ENCODE data around the gene CXCL11. TPM values are rescaled to one million over a fixed set of nuclear protein-coding genes. Genes with fewer than 3 reads are reported as not detected.

Gene CXCL11
- total and polyA plus RNA-seq, 4 donors = 0.10 to 1.6 (median 0.58) TPM; not detected in 1

- no peaks in the 10 kb centered on the region for H3K36me3 ChIP-seq (ENCODE audit: control insufficient read depth in 4 of 4, insufficient read depth in 4 of 4, low read length in 4 of 4)
- no peak for DNase-seq
- no peaks in the 10 kb centered on the region for H3K4me1 ChIP-seq (ENCODE audit: control insufficient read depth in 5 of 5, insufficient read depth in 5 of 5, low read length in 5 of 5)
- no peaks in the 10 kb centered on the region for H3K9me3 ChIP-seq (ENCODE audit: control insufficient read depth in 4 of 4, insufficient read depth in 3 of 4, low read length in 3 of 4)
- H3K27ac ChIP-seq (ENCODE audit: low read depth in 1 of 2, low read length in 1 of 2) = peak overlapping the region in 1 of 2 donors; percentile 21
- H3K4me3 ChIP-seq = no peak overlapping the region
- TF ChIP-seq CTCF (IDR thresholded peaks at IDR 0.05; ENCODE audit: control extremely low read depth, extremely low read depth) = no peak
- no peak for ATAC-seq (ENCODE audit: insufficient read depth, low FRiP score)
- no peak overlapping the region for H3K9ac ChIP-seq (ENCODE audit: insufficient read depth in 1 of 2, low read length in 2 of 2)
- H3K27me3 ChIP-seq (ENCODE audit: control insufficient read depth in 3 of 3, insufficient read depth in 3 of 3, low read length in 2 of 3) = no peaks in the 10 kb centered on the region
- WGBS, 2 donors = 72 to 84% methylated on average over 4 of the region's 4 CpGs
Observed at GRCh38 chr4:76072760-76073159, 36.9 kb upstream of the CXCL11 start.

- Histone ChIP-seq H3K9me3 (ENCODE audit: control insufficient read depth in 4 of 4, insufficient read depth in 3 of 4, low read length in 3 of 4) (peaks cover 0 to 2% (median 0%) of the 10 kb centered on the region in 4 donors), H3K36me3 (ENCODE audit: control insufficient read depth in 4 of 4, insufficient read depth in 4 of 4, low read length in 4 of 4) (no peaks in the 10 kb centered on the region), H3K4me1 (ENCODE audit: control insufficient read depth in 5 of 5, insufficient read depth in 5 of 5, low read length in 5 of 5) (no peaks in the 10 kb centered on the region), H3K9ac (ENCODE audit: insufficient read depth in 1 of 2, low read length in 2 of 2) (no peak overlapping the region), H3K27ac (ENCODE audit: low read depth in 1 of 2, low read length in 1 of 2) (no peak overlapping the region), H3K27me3 (ENCODE audit: control insufficient read depth in 3 of 3, insufficient read depth in 3 of 3, low read length in 2 of 3) (no peaks in the 10 kb centered on the region), H3K4me3 (no peak overlapping the region)
- WGBS, 2 donors = 0 to 2% methylated on average over 2 of the region's 2 CpGs
- peak; percentile 37 for TF ChIP-seq CTCF (IDR thresholded peaks at IDR 0.05; ENCODE audit: control extremely low read depth, extremely low read depth)
- ATAC-seq (ENCODE audit: insufficient read depth, low FRiP score) = peak; percentile 69
- peak; percentile 74 to 85 (median 83) for DNase-seq
Observed at GRCh38 chr4:76067652-76068286, 31.9 kb upstream of the CXCL11 start.

GRCh38 chr4:76066546-76066945, 30.7 kb upstream of the CXCL11 start:
- DNase-seq (no peak), ATAC-seq (ENCODE audit: insufficient read depth, low FRiP score) (no peak)
- H3K4me3 ChIP-seq = no peak overlapping the region
- H3K36me3 ChIP-seq (ENCODE audit: control insufficient read depth in 4 of 4, insufficient read depth in 4 of 4, low read length in 4 of 4) = no peaks in the 10 kb centered on the region
- H3K27ac ChIP-seq (ENCODE audit: low read depth in 1 of 2, low read length in 1 of 2) = no peak overlapping the region
- TF ChIP-seq CTCF (IDR thresholded peaks at IDR 0.05; ENCODE audit: control extremely low read depth, extremely low read depth) = no peak
- H3K4me1 ChIP-seq (ENCODE audit: control insufficient read depth in 5 of 5, insufficient read depth in 5 of 5, low read length in 5 of 5) = no peaks in the 10 kb centered on the region
- 75 to 86% methylated on average over 3 of the region's 3 CpGs for WGBS, 2 donors
- H3K27me3 ChIP-seq (ENCODE audit: control insufficient read depth in 3 of 3, insufficient read depth in 3 of 3, low read length in 2 of 3) = no peaks in the 10 kb centered on the region
- H3K9me3 ChIP-seq (ENCODE audit: control insufficient read depth in 4 of 4, insufficient read depth in 3 of 4, low read length in 3 of 4) = peaks cover 0 to 2% (median 0%) of the 10 kb centered on the region in 4 donors
- no peak overlapping the region for H3K9ac ChIP-seq (ENCODE audit: insufficient read depth in 1 of 2, low read length in 2 of 2)

GRCh38 chr4:76061982-76062381, 26.1 kb upstream of the CXCL11 start:
- 38 to 50% methylated on average over 1 of the region's 1 CpG for WGBS, 2 donors
- H3K27me3 ChIP-seq (ENCODE audit: control insufficient read depth in 3 of 3, insufficient read depth in 3 of 3, low read length in 2 of 3) = no peaks in the 10 kb centered on the region
- no peak overlapping the region for H3K4me3 ChIP-seq
- no peaks in the 10 kb centered on the region for H3K4me1 ChIP-seq (ENCODE audit: control insufficient read depth in 5 of 5, insufficient read depth in 5 of 5, low read length in 5 of 5)
- no peaks in the 10 kb centered on the region for H3K36me3 ChIP-seq (ENCODE audit: control insufficient read depth in 4 of 4, insufficient read depth in 4 of 4, low read length in 4 of 4)
- ATAC-seq (ENCODE audit: insufficient read depth, low FRiP score) (no peak), DNase-seq (no peak)
- TF ChIP-seq CTCF (IDR thresholded peaks at IDR 0.05; ENCODE audit: control extremely low read depth, extremely low read depth) = no peak
- H3K9me3 ChIP-seq (ENCODE audit: control insufficient read depth in 4 of 4, insufficient read depth in 3 of 4, low read length in 3 of 4) = peaks cover 0 to 2% (median 0%) of the 10 kb centered on the region in 4 donors
- H3K27ac ChIP-seq (ENCODE audit: low read depth in 1 of 2, low read length in 1 of 2) = no peak overlapping the region
- no peak overlapping the region for H3K9ac ChIP-seq (ENCODE audit: insufficient read depth in 1 of 2, low read length in 2 of 2)
